Cardiac ventricle fibroblast (primary cell): Measurements from ENCODE around the gene ABCB8. TPM values are rescaled to one million over a fixed set of nuclear protein-coding genes. Genes with fewer than 3 reads are reported as not detected.

Experiments used
- total RNA-seq: library from RNA; depleted of rRNA; stranded (reverse); fragments of >200 nt; gene quantifications from 2 replicates; pipeline ENCODE4 v1.2.3, GENCODE V29; 2015

The ABCB8 gene
- 20.8 and 21.7 TPM in 2 replicates for total RNA-seq

DNA sequence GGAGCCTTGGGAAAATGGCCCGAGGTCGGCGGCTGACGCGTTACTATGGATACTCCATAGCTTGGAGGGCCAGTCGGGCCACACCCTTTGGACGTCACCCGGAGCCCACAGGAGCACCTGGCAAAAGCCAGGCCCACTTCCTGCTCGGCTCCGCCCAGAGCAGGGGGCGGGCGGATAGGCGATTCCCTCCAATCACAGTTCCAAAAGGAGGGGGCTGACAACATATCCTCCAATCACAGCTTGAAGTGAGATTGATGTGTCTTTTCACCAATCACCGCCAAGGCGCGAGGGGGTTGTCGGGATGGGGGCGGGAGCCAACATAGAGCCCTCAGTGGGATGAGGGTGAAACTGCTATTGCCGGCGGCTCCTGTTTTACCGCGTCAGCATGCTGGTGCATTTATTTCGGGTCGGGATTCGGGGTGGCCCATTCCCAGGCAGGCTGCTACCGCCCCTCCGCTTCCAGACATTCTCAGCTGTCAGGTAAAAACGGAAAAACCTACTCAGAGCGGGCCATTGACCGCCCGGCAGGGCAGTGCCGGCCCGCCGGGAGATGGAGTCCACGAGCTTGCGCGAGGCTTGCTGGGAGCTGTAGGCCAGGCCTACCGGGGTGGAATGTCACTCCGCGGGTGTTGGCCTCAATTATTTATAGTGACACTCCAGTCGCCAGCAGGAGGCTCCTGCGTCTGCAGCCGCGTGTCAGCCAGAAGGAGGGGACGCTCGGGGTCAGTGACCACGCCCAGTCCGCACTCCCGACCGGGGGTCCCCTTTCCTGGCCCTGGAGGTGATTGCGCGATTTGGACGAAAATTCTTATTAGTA lies at the start of gene ABCB8:
Gene ABCB8 (plus strand): TSS at position 320 of the 817 bp plus-strand sequence. CDS start 66 bp downstream, at position 386.

DNA sequence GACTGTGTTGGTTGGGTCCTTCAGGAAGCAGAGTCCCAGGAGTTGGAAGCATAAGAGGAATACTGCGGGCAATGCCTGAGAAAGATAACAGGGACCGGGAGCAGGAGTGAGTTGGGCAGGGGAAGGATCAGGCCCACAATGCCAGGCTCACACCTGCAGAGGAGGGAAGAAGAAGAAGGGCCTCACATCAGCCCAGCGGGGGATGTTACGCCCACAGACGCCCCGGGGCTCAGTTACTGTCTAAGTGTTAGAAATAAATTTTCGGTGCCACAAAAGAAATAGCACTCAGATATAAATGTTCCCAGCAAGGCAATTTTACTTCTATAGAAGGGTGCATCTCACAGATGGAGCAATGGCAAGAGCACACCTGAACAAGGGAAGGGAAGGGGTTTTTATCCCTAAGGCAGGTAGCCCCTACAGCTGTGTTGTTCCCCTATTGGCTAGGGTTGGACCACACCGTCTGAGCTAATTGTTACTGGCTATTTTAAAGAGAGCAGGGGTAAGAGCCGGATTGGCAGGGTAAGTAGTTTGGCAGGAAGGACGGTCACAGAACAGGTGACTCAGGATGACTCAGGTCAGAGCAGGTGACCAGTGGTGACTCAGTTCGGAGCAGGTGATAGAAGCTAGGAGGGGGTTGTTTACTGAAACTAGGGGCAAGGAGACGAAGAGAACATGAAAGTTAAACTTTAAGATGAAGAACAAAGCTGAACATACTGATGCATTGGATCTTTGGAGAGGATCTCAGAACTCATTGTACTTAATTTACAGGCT lies 37.6 kb upstream of the ABCB8 start, which contains the start of gene NOS3:
Gene NOS3 (plus strand): TSS at position 602 of the 771 bp plus-strand sequence. CDS start 2,787 bp downstream, outside the sequence.

GRCh38 chr7:151024435-151025056 lies 3.7 kb upstream of the ABCB8 start, which contains the start of gene ATG9B:
Gene ATG9B (minus strand): TSS chr7:151024494. CDS start chr7:151024423, 71 bp downstream.

GRCh38 chr7:151047976-151048815 lies 19.9 kb downstream of the ABCB8 start, which contains the start of gene ASIC3:
Gene ASIC3 (plus strand): TSS chr7:151048531. CDS start chr7:151048886, 355 bp downstream.

GRCh38 chr7:151057506-151057988 lies 29.3 kb downstream of the ABCB8 start, which contains the start of gene CDK5:
Gene CDK5 (minus strand): TSS chr7:151057897. CDS start chr7:151057848, 49 bp downstream.

GRCh38 chr7:151059367-151060112 lies 31.3 kb downstream of the ABCB8 start, which contains the start of gene SLC4A2:
Gene SLC4A2 (plus strand): TSS chr7:151059589. CDS start chr7:151061988, 2,399 bp downstream.

GRCh38 chr7:151080522-151081169 lies 52.4 kb downstream of the ABCB8 start, which contains the start of gene FASTK:
Gene FASTK (minus strand): TSS chr7:151080809. CDS start chr7:151080766, 43 bp downstream.

DNA sequence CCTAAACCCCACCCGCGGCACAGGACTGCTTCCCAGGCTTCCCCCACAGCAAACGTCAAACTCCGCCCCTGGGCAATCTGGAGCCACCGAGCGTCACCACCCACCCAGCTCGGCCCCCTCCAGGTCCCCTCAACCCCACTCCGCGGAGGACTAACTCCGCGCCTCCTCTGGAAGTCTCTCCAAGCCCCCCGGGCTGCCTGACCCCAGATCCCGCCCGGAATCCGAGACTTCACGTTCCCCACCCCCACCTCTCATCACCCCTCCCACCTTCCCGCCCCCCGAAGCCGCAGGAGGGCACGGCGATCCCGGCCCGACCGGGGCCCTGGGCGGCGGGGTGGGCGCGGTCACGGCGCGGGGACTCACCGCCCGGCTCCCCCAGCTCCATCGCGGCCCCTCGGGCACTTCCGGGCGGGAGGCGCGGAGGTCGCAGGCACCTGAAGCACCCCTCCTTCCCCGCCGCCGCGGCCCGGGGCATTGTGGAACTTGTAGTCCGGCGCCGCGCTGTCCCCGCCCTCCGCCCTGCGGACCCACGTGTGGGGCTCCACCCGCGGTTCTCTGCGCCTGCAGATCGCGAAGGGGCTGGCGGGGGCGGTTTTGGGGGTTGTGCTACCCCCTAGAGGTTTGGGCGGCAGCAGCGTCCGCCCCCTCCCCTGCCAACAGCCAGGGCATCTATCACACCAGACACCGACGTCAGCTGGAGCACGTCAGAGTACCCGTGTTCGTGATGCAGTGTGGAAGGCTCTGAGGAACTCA lies 55.0 kb downstream of the ABCB8 start, which contains the start of gene TMUB1:
Gene TMUB1 (minus strand): TSS at position 423 of the 753 bp plus-strand sequence. CDS start 930 bp downstream, outside the sequence.

GRCh38 chr7:151085691-151086620 lies 57.7 kb downstream of the ABCB8 start, which contains the start of gene AGAP3:
Gene AGAP3 (plus strand): TSS chr7:151086475. CDS start chr7:151086742, 267 bp downstream.

Other genes starting within 250 kb of the ABCB8 start
- gene TMEM176B, start 228.1 kb upstream of the ABCB8 start, total RNA-seq: not detected in 2 replicates
- gene TMEM176A, start 227.7 kb upstream of the ABCB8 start, total RNA-seq: 0.31 and 0.54 TPM in 2 replicates
- not detected in 2 replicates for gene AOC1, start 175.9 kb upstream of the ABCB8 start, total RNA-seq
- not detected in 2 replicates for gene KCNH2, start 50.1 kb upstream of the ABCB8 start, total RNA-seq
- 2.1 and 3.1 TPM in 2 replicates for gene NOS3, start 37.4 kb upstream of the ABCB8 start, total RNA-seq
- gene ATG9B, start 4.0 kb upstream of the ABCB8 start, total RNA-seq: 0.25 TPM in 1 of 2 replicates, not detected in the other
- 0.37 TPM in 1 of 2 replicates, not detected in the other for gene ASIC3, start 20.1 kb downstream of the ABCB8 start, total RNA-seq
- 16.2 and 16.4 TPM in 2 replicates for gene CDK5, start 29.4 kb downstream of the ABCB8 start, total RNA-seq
- gene SLC4A2, start 31.1 kb downstream of the ABCB8 start, total RNA-seq: 53.1 and 65.6 TPM in 2 replicates
- gene FASTK, start 52.4 kb downstream of the ABCB8 start, total RNA-seq: 56.7 and 67.3 TPM in 2 replicates
- gene TMUB1, start 55.0 kb downstream of the ABCB8 start, total RNA-seq: 33.2 and 35.4 TPM in 2 replicates
- 23.6 and 25.4 TPM in 2 replicates for gene AGAP3, start 58.0 kb downstream of the ABCB8 start, total RNA-seq
- not detected in 2 replicates for gene GBX1, start 139.2 kb downstream of the ABCB8 start, total RNA-seq
- gene ASB10, start 158.8 kb downstream of the ABCB8 start, total RNA-seq: not detected in 2 replicates
- not detected in 2 replicates for gene H2BK1, start 182.0 kb downstream of the ABCB8 start, total RNA-seq
- 39.1 and 44.1 TPM in 2 replicates for gene ABCF2, start 198.8 kb downstream of the ABCB8 start, total RNA-seq
- gene CHPF2, start 204.0 kb downstream of the ABCB8 start, total RNA-seq: 81.6 and 93.4 TPM in 2 replicates
- 41.3 and 44.9 TPM in 2 replicates for gene SMARCD3, start 220.2 kb downstream of the ABCB8 start, total RNA-seq